ENCODE measurements around the gene GAST. TPM values are rescaled to one million over a fixed set of nuclear protein-coding genes. Genes with fewer than 3 reads are reported as not detected.

GAST gene
- total RNA-seq, 1 donor from 2014 or later, result not detected

GRCh38 chr17:41762391-41762790, 50.3 kb downstream of the GAST start:
- Mint-ChIP-seq H3K27me3 (ENCODE audit: unreplicated experiment) (no peaks in the 10 kb centered on the region), H3K27ac (ENCODE audit: unreplicated experiment) (no peak overlapping the region), H3K4me3 (ENCODE audit: unreplicated experiment) (no peak overlapping the region), H3K4me1 (ENCODE audit: unreplicated experiment) (no peaks in the 10 kb centered on the region), H3K36me3 (ENCODE audit: unreplicated experiment) (peaks cover 59% of the 10 kb centered on the region), H3K9me3 (ENCODE audit: unreplicated experiment) (no peaks in the 10 kb centered on the region)
- no peak for TF ChIP-seq CTCF (IDR thresholded peaks at IDR 0.05)
- DNase-seq (ENCODE audit: extremely low spot score, unreplicated experiment), result no peak

DNA sequence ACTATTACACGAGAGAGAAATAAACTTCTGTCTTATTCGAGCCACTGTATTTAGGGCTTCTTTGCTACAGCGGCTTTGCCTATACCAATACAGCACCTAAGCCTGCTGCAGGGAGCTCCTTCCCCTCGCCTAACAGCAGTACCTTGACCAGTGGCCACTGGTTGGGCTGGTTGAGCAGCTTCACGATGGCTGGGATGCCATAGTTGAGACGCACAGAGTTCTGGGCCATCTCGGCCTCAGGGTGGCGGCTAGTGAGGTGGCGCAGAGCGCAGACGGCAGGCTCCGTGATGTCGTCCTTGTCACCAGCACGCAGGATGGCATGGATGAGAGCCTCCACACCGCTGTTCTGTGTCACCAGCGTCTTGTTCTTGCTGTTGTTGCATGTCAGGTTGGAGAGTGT, 50.7 kb downstream of the GAST start:
- Mint-ChIP-seq H3K27me3 (ENCODE audit: unreplicated experiment) (no peaks in the 10 kb centered on the region), H3K36me3 (ENCODE audit: unreplicated experiment) (peaks cover 58% of the 10 kb centered on the region), H3K27ac (ENCODE audit: unreplicated experiment) (no peak overlapping the region), H3K9me3 (ENCODE audit: unreplicated experiment) (no peaks in the 10 kb centered on the region), H3K4me3 (ENCODE audit: unreplicated experiment) (no peak overlapping the region), H3K4me1 (ENCODE audit: unreplicated experiment) (no peaks in the 10 kb centered on the region)
- no peak for DNase-seq (ENCODE audit: extremely low spot score, unreplicated experiment)
- no peak for TF ChIP-seq CTCF (IDR thresholded peaks at IDR 0.05)

DNA sequence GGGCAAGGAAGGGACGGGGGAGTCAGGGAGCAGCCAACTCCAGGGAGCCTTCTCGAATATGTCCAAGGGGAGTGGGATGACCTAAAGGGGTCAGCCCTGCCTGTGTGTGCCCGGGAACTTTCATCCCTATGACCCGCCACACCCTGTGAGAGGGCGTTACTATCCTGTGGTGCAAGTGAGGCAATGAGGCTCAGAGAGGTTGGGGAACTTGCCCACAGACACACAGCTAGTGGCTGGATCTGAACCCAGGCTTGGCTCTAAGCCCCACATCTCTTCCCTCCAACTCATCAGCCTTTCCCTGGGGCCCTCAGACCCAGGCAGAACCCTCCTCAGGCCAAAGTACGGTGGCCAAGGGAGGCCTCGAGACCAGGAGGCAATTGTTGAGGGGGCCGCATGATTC, 51.2 kb downstream of the GAST start:
- TF ChIP-seq CTCF (IDR thresholded peaks at IDR 0.05), result no peak
- Mint-ChIP-seq H3K27me3 (ENCODE audit: unreplicated experiment) (no peaks in the 10 kb centered on the region), H3K36me3 (ENCODE audit: unreplicated experiment) (peaks cover 54% of the 10 kb centered on the region), H3K9me3 (ENCODE audit: unreplicated experiment) (no peaks in the 10 kb centered on the region), H3K4me1 (ENCODE audit: unreplicated experiment) (no peaks in the 10 kb centered on the region), H3K27ac (ENCODE audit: unreplicated experiment) (no peak overlapping the region), H3K4me3 (ENCODE audit: unreplicated experiment) (no peak overlapping the region)
- DNase-seq (ENCODE audit: extremely low spot score, unreplicated experiment), result no peak

Other genes starting within 250 kb of the GAST start
- gene KRT32, start 244.9 kb upstream of the GAST start, total RNA-seq, result not detected in 2 replicates
- gene KRT35, start 231.2 kb upstream of the GAST start, total RNA-seq, result not detected in 2 replicates
- not detected in 2 replicates for gene KRT36, start 222.4 kb upstream of the GAST start, total RNA-seq
- not detected in 2 replicates for gene KRT13, start 206.7 kb upstream of the GAST start, total RNA-seq
- gene KRT15, start 193.4 kb upstream of the GAST start, total RNA-seq, result not detected in 2 replicates
- 0.65 and 1.5 TPM in 2 replicates for gene KRT19, start 184.0 kb upstream of the GAST start, total RNA-seq
- gene KRT9, start 140.3 kb upstream of the GAST start, total RNA-seq, result 0.30 TPM in 1 of 2 replicates, not detected in the other
- not detected in 2 replicates for gene KRT14, start 125.4 kb upstream of the GAST start, total RNA-seq
- 1.3 and 1.4 TPM in 2 replicates for gene KRT16, start 99.6 kb upstream of the GAST start, total RNA-seq
- gene KRT17, start 87.8 kb upstream of the GAST start, total RNA-seq, result 40.5 and 43.2 TPM in 2 replicates
- 1,019 and 1,057 TPM in 2 replicates for gene EIF1, start 23.4 kb upstream of the GAST start, total RNA-seq
- gene HAP1, start 22.3 kb downstream of the GAST start, total RNA-seq, result 0.11 and 0.24 TPM in 2 replicates
- gene JUP, start 74.4 kb downstream of the GAST start, total RNA-seq, result 79.8 and 92.6 TPM in 2 replicates
- 67.8 and 72.8 TPM in 2 replicates for gene P3H4, start 99.6 kb downstream of the GAST start, total RNA-seq
- gene FKBP10, start 100.7 kb downstream of the GAST start, total RNA-seq, result 408 and 426 TPM in 2 replicates
- gene NT5C3B, start 123.9 kb downstream of the GAST start, total RNA-seq, result 58.9 and 63.6 TPM in 2 replicates
- gene KLHL10, start 125.5 kb downstream of the GAST start, total RNA-seq, result not detected in 2 replicates
- 16.0 and 18.4 TPM in 2 replicates for gene KLHL11, start 153.1 kb downstream of the GAST start, total RNA-seq
- gene ACLY, start 206.6 kb downstream of the GAST start, total RNA-seq, result 141 and 143 TPM in 2 replicates
- 1.9 and 2.5 TPM in 2 replicates for gene ODAD4, start 218.3 kb downstream of the GAST start, total RNA-seq